ENCODE results near the gene OR2G2. TPM values are rescaled to one million over a fixed set of nuclear protein-coding genes. Genes with fewer than 3 reads are reported as not detected.

The OR2G2 gene
- total and polyA plus RNA-seq, 2 donors (not counting 3 experiments of a cell fraction or from before 2014, with no cell fraction given), result not detected

DNA sequence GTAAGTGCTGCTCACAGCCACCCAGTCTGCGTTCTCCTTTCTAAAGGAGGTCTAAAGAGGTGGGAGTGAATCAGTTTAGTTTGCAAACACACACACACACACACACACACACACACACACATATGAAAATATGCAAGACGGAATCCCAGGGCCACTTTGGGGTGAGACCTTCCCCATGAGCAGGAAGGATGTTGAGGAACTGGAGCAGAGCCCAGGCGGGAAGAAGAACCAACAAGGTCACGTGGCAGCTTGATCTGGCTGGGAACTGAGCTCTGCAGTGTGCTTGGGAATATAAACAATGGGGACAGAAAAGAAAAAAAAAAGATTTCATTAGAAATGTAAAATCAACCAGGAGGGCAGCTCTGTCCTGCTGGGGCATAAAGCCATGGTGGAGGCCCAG is 49.9 kb downstream of the OR2G2 start:
- Histone ChIP-seq H3K27me3 (ENCODE audit: control insufficient read depth in 2 of 2, insufficient read depth in 2 of 2, low read length in 2 of 2) (no peaks in the 10 kb centered on the region), H3K4me1 (ENCODE audit: control insufficient read depth, extremely low read depth, insufficient read depth, low read length) (no peaks in the 10 kb centered on the region), H3K36me3 (ENCODE audit: control insufficient read depth in 2 of 2, extremely low read depth in 1 of 2, insufficient read depth in 2 of 2, low read length in 2 of 2) (no peaks in the 10 kb centered on the region), H3K27ac (ENCODE audit: insufficient read depth, low read depth, low read length) (no peak overlapping the region), H3K4me2 (ENCODE audit: insufficient read depth, low read length) (no peak overlapping the region), H4K20me1 (replicated peaks; ENCODE audit: control insufficient read depth, extremely low read depth, insufficient read depth, low read length) (no peaks in the 10 kb centered on the region), H3K79me2 (ENCODE audit: control insufficient read depth, insufficient read depth, low read length) (no peaks in the 10 kb centered on the region), H3K9me3 (replicated peaks; ENCODE audit: control insufficient read depth, insufficient read depth, low read length) (no peaks in the 10 kb centered on the region), H2AFZ (ENCODE audit: low read depth, low read length) (no peak overlapping the region), H3K4me3 (replicated peaks in 1 of 3; ENCODE audit: insufficient read depth in 1 of 3, low read depth in 1 of 3, low read length in 3 of 3) (no peak overlapping the region), H3K9ac (replicated peaks; ENCODE audit: extremely low read depth, insufficient read depth, low read length) (no peak overlapping the region), H3K9me1 (replicated peaks; ENCODE audit: control insufficient read depth, extremely low read depth, insufficient read depth, low read length) (no peaks in the 10 kb centered on the region)
- ChIA-PET CTCF (no interaction called here), POLR2A (no interaction called here)
- intact Hi-C loops (cut with micrococcal nuclease) (no loop called here), dilution Hi-C loops (cut with MboI; ENCODE audit: extremely low pct_ligation_motif_present, low sequenced_read_pairs) (no loop called here)
- DNase-seq (ENCODE audit: low read depth, low spot score), result no peak
- FAIRE-seq, result no peak
- no peak for TF ChIP-seq POLR2A (IDR thresholded peaks at IDR 0.05; ENCODE audit: low read depth, low read length)
- no peak for TF ChIP-seq FOS (IDR thresholded peaks at IDR 0.05; ENCODE audit: borderline replicate concordance, insufficient read depth, low read length)
- no peak for TF ChIP-seq JUN (IDR thresholded peaks at IDR 0.05; ENCODE audit: borderline replicate concordance, insufficient read depth, insufficient read length, low read depth)
- TF ChIP-seq POLR2AphosphoS5 (IDR thresholded peaks at IDR 0.05; ENCODE audit: insufficient read depth, low read depth, low read length), result no peak
- TF ChIP-seq, protein P1, sequence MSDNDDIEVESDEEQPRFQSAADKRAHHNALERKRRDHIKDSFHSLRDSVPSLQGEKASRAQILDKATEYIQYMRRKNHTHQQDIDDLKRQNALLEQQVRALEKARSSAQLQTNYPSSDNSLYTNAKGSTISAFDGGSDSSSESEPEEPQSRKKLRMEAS (IDR thresholded peaks at IDR 0.05; ENCODE audit: insufficient read depth, insufficient read length), result no peak
- no peak for TF ChIP-seq EZH2 (IDR thresholded peaks at IDR 0.05; ENCODE audit: borderline replicate concordance, low read depth, low read length, severe bottlenecking)
- TF ChIP-seq MYC (IDR thresholded peaks at IDR 0.05; ENCODE audit: low read depth, low read length), result no peak
- no peak for TF ChIP-seq GATA2 (IDR thresholded peaks at IDR 0.05; ENCODE audit: insufficient read depth, insufficient read length, low read depth, low read length)
- TF ChIP-seq, protein P2, sequence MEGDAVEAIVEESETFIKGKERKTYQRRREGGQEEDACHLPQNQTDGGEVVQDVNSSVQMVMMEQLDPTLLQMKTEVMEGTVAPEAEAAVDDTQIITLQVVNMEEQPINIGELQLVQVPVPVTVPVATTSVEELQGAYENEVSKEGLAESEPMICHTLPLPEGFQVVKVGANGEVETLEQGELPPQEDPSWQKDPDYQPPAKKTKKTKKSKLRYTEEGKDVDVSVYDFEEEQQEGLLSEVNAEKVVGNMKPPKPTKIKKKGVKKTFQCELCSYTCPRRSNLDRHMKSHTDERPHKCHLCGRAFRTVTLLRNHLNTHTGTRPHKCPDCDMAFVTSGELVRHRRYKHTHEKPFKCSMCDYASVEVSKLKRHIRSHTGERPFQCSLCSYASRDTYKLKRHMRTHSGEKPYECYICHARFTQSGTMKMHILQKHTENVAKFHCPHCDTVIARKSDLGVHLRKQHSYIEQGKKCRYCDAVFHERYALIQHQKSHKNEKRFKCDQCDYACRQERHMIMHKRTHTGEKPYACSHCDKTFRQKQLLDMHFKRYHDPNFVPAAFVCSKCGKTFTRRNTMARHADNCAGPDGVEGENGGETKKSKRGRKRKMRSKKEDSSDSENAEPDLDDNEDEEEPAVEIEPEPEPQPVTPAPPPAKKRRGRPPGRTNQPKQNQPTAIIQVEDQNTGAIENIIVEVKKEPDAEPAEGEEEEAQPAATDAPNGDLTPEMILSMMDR (IDR thresholded peaks at IDR 0.05; ENCODE audit: extremely low read depth in 1 of 2, insufficient read depth in 1 of 2, low read depth in 1 of 2, low read length in 2 of 2), result no peak
- BruUV-seq (replicated peaks), result no TSS peak
